Kidney (tissue), 14 donors: ENCODE data around the gene GDF2. TPM values are rescaled to one million over a fixed set of nuclear protein-coding genes. Genes with fewer than 3 reads are reported as not detected.
A peak's percentile ranks its signal among the peaks of the same experiment; 100 is the strongest.

Experiments used
- DNase-seq, 5 donors: peaks; one replicate each; pipeline ENCODE4 v3.0.0-alpha.2; 2013 to 2020
- FAIRE-seq: peaks from 2 replicates; lab custom pipeline; 2012; peaks lifted over from hg19 to GRCh38; lab: Jason Lieb, UNC
- H3K27ac ChIP-seq, 2 donors: one replicate each; pipeline ENCODE4 v1.7.0; 2013; ENCODE audit warnings: low read depth in 2 of 2, low read length in 2 of 2, inconsistent platforms in 1 of 2
- H3K27me3 ChIP-seq: one replicate; pipeline ENCODE4 v1.7.1; 2013; ENCODE audit warnings: low read length, inconsistent platforms; ENCODE audit not compliant: control insufficient read depth, insufficient read depth
- H3K36me3 ChIP-seq, 3 donors: one replicate each; pipeline versions ENCODE4 v1.7.0 to v1.7.1; 2013; ENCODE audit warnings: low read length in 3 of 3, control low read depth in 1 of 3, inconsistent platforms in 1 of 3; ENCODE audit not compliant: insufficient read depth in 3 of 3, control insufficient read depth in 2 of 3
- H3K4me1 ChIP-seq, 3 donors: one replicate each; pipeline versions ENCODE4 v1.7.0 to v1.7.1; 2013; ENCODE audit warnings: low read length in 3 of 3, inconsistent platforms in 1 of 3, low read depth in 1 of 3; ENCODE audit not compliant: control insufficient read depth in 2 of 3, insufficient read depth in 2 of 3
- H3K4me3 ChIP-seq, 3 donors: one replicate each; pipeline versions ENCODE4 v1.7.0 to v1.8.1; 2013; ENCODE audit warnings: low read length in 3 of 3, control low read depth in 1 of 3, inconsistent platforms in 1 of 3
- H3K9ac ChIP-seq, 3 donors: one replicate each; pipeline versions ENCODE4 v1.7.0 to v1.7.1; 2013; ENCODE audit warnings: low read length in 3 of 3, control low read depth in 1 of 3, inconsistent platforms in 1 of 3
- H3K9me3 ChIP-seq, 3 donors: one replicate each; pipeline versions ENCODE4 v1.7.0 to v1.7.1; 2013; ENCODE audit warnings: low read length in 3 of 3, control low read depth in 1 of 3, inconsistent platforms in 1 of 3; ENCODE audit not compliant: control insufficient read depth in 2 of 3, insufficient read depth in 1 of 3
- intact Hi-C: fragments of 100-400 bp; cut with DNase I; formaldehyde crosslinking; loops from one replicate; pipeline ENCODE4 v1.11.1; 2022
- polyA plus RNA-seq: library from polyadenylated mRNA; stranded (reverse); fragments of 350-450 nt; fragmentation: Illumina TruSeq; extraction: RNeasy Lipid Tissue Mini Kit (QIAGEN cat#74804); gene quantifications from one replicate; pipeline ENCODE4 v1.2.3, GENCODE V29; 2014; ENCODE audit warnings: low read depth, low replicate concordance; ENCODE audit not compliant: insufficient read depth
- total RNA-seq: library from RNA; stranded (reverse); fragmentation: NEBNext Ultra II Directional; extraction: Animal tissue kit (Norgen Biotek cat#: 25700); gene quantifications from one replicate; pipeline ENCODE4 v1.2.1, GENCODE V29; 2021
- TF ChIP-seq, protein P1 (sequence below): IDR thresholded peaks from 3 replicates; pipeline ENCODE4 v1.5.1; 2012; ENCODE audit warnings: mild to moderate bottlenecking, moderate library complexity, borderline replicate concordance; ENCODE audit not compliant: insufficient read depth; ENCODE audit errors: extremely low read depth
- donor health status: control.
- donor health status: control.
- donor health status: control.
- donor health status: control.
- donor health status: control.
- donor health status: DM: yes; HTN: yes; CAD: no.
- donor health status: Normal renal cell carcinoma (clear cell type).

GDF2 gene
- total and polyA plus RNA-seq, 2 donors from 2014 or later, result not detected

DNA sequence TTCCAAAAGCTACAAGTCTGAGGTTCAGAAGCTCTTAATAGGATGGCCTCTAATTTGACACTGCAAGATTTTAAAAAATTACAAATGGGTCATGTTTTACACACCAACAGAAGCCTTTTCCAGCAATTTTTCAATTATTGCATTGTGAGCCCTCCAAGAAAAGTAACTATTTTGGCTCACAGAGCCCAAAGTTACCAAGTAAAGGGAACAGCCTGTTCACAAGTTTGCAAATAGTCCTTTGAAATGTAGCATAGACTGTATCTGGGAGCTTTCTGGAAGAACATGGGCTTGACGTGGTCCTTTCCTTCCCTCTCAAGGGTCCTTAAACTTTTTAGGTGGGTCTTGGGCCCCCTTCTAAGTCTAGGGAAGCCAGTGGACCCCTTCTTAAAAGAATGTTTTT is 23.5 kb upstream of the GDF2 start:
- H3K4me3 ChIP-seq, result no peak overlapping the region
- FAIRE-seq (no peak), DNase-seq (no peak)
- peaks cover 0 to 2% (median 0%) of the 10 kb centered on the region in 3 donors for H3K4me1 ChIP-seq
- no peaks in the 10 kb centered on the region for H3K9me3 ChIP-seq
- H3K27ac ChIP-seq, result no peak overlapping the region
- no peaks in the 10 kb centered on the region for H3K36me3 ChIP-seq
- H3K27me3 ChIP-seq, result no peaks in the 10 kb centered on the region
- TF ChIP-seq, protein P1, sequence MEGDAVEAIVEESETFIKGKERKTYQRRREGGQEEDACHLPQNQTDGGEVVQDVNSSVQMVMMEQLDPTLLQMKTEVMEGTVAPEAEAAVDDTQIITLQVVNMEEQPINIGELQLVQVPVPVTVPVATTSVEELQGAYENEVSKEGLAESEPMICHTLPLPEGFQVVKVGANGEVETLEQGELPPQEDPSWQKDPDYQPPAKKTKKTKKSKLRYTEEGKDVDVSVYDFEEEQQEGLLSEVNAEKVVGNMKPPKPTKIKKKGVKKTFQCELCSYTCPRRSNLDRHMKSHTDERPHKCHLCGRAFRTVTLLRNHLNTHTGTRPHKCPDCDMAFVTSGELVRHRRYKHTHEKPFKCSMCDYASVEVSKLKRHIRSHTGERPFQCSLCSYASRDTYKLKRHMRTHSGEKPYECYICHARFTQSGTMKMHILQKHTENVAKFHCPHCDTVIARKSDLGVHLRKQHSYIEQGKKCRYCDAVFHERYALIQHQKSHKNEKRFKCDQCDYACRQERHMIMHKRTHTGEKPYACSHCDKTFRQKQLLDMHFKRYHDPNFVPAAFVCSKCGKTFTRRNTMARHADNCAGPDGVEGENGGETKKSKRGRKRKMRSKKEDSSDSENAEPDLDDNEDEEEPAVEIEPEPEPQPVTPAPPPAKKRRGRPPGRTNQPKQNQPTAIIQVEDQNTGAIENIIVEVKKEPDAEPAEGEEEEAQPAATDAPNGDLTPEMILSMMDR, result no peak
- intact Hi-C loops, result no loop called here
- no peak overlapping the region for H3K9ac ChIP-seq

DNA sequence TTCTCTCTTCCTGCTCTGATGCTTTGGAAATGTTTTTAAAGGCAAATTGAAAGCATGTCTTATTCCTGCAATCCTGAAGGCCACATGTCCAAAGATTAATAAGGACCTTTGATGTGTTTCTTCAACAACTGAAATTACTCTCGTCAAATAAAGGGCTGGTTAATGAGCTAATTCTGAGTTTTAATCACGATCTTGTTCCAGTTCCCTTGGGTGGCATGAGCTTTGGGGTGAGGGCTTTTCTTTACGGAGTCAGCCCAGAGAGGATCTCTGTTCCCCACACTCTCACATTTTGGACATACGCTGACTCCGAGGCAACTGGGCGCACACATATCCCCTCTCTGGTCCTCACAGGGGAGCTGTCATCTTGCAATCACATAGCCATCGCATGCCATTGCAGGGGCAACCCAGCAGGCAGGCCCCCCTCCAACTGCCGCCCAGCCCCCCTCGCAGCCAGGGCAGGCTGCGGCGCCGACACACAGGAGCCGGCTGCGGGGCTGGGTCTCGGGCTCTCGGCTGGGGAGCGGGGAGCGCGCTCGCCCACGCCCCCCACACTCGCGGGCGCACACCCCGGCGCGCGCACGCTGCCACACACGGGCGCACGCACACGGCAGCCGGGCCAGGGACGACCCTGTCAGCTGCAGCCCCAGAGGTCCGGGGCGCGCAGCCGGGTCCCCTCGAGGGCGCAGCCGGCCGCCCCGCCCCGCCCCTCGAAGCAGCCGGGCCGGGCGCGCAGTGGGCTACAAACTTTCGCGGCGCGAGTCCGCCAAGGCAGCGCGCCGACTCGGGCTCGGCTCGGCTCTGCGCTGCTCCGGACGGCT is 22.4 kb upstream of the GDF2 start, which contains the start of gene GDF10:
TSS of gene GDF10 (plus strand) at position 587 of the 818 bp plus-strand sequence. CDS start 455 bp downstream, outside the sequence.
- peak in 3 of 5 donors; percentile 20 to 60 (median 47) for DNase-seq
- Histone ChIP-seq H3K27me3 (no peaks in the 10 kb centered on the region), H3K9ac (no peak within 1 kb of the TSS), H3K4me3 (no peak within 1 kb of the TSS), H3K9me3 (no peaks in the 10 kb centered on the region), H3K36me3 (no peaks in the 10 kb centered on the region), H3K4me1 (peaks cover 0 to 2% (median 0%) of the 10 kb centered on the region in 3 donors), H3K27ac (no peak within 1 kb of the TSS)
- FAIRE-seq, result no peak
- intact Hi-C loops, result no loop called here
- TF ChIP-seq, protein P1, result no peak

DNA sequence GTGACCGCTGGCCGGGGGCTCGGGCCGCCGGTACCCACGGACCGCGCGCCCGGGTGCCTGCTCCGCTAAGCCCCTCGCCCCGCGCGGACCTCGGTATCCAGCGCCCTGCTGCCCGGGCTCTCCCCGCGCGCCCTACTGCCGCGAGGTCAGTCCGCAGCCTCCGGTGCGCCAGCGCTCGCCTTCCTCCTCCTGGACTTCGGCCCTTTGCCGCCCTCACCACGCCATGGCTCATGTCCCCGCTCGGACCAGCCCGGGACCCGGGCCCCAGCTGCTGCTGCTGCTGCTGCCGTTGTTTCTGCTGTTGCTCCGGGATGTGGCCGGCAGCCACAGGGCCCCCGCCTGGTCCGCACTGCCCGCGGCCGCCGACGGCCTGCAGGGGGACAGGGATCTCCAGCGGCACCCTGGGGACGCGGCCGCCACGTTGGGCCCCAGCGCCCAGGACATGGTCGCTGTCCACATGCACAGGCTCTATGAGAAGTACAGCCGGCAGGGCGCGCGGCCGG is 21.8 kb upstream of the GDF2 start:
- Histone ChIP-seq H3K36me3 (no peaks in the 10 kb centered on the region), H3K9ac (no peak overlapping the region), H3K4me1 (peaks cover 0 to 2% (median 0%) of the 10 kb centered on the region in 3 donors), H3K9me3 (no peaks in the 10 kb centered on the region), H3K4me3 (no peak overlapping the region), H3K27ac (no peak overlapping the region), H3K27me3 (no peaks in the 10 kb centered on the region)
- DNase-seq (peak in 4 of 5 donors; percentile 23 to 58 (median 32)), FAIRE-seq (no peak)
- TF ChIP-seq, protein P1, result no peak
- intact Hi-C loops, result no loop called here
